ENCODE results near the gene FNDC3B. TPM values are rescaled to one million over a fixed set of nuclear protein-coding genes. Genes with fewer than 3 reads are reported as not detected.

The FNDC3B gene
- total and polyA plus RNA-seq, 2 of the 8 experiments (the other 6 are each of a cell fraction or from before 2014, with no cell fraction given) = 14.1 to 44.4 TPM

GRCh38 chr3:172300187-172300586 lies 260.8 kb downstream of the FNDC3B start (continued):
- no peak for TF ChIP-seq CHD7 (IDR thresholded peaks at IDR 0.05; ENCODE audit: insufficient replicate concordance, low read length)
